AG10803 (cell line): Measurements from ENCODE around the gene PPP1CC.

Experiments used
- DNase-seq: peaks from one replicate; pipeline ENCODE4 v3.0.0; 2010; ENCODE audit warnings: low read depth
- H3K4me3 ChIP-seq: 2 replicates; pipeline ENCODE4 v1.5.1; 2011; ENCODE audit warnings: mild to moderate bottlenecking, low read length, control low read depth
- TF ChIP-seq, protein P1 (sequence below): conservative IDR thresholded peaks from 2 replicates; pipeline ENCODE4 v1.5.1; 2011; ENCODE audit warnings: mild to moderate bottlenecking, low read length, control low read depth, inconsistent platforms

Gene PPP1CC

DNA sequence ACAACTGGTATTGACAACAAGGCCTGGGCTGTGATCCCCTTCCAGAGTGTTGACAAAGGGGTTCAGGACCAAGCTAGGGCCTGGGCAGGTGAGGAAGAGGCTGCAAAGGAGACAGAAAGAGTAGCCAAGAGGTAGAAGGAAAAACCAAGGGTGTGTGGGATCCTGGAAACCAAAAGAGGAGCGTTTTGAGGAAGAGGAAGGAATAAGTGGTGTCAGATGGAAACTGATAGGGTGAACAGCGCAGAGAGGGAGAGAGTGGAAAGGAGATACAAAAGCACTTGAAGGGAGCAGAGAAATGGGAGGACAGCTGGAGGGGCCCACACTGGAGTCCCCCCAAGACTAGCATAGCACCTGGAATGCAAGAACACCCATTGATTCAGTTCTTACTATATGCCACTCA, 45.5 kb downstream of the PPP1CC start:
- DNase-seq: no peak
- TF ChIP-seq, protein P1, sequence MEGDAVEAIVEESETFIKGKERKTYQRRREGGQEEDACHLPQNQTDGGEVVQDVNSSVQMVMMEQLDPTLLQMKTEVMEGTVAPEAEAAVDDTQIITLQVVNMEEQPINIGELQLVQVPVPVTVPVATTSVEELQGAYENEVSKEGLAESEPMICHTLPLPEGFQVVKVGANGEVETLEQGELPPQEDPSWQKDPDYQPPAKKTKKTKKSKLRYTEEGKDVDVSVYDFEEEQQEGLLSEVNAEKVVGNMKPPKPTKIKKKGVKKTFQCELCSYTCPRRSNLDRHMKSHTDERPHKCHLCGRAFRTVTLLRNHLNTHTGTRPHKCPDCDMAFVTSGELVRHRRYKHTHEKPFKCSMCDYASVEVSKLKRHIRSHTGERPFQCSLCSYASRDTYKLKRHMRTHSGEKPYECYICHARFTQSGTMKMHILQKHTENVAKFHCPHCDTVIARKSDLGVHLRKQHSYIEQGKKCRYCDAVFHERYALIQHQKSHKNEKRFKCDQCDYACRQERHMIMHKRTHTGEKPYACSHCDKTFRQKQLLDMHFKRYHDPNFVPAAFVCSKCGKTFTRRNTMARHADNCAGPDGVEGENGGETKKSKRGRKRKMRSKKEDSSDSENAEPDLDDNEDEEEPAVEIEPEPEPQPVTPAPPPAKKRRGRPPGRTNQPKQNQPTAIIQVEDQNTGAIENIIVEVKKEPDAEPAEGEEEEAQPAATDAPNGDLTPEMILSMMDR: no peak
- H3K4me3 ChIP-seq: no peak overlapping the region

DNA sequence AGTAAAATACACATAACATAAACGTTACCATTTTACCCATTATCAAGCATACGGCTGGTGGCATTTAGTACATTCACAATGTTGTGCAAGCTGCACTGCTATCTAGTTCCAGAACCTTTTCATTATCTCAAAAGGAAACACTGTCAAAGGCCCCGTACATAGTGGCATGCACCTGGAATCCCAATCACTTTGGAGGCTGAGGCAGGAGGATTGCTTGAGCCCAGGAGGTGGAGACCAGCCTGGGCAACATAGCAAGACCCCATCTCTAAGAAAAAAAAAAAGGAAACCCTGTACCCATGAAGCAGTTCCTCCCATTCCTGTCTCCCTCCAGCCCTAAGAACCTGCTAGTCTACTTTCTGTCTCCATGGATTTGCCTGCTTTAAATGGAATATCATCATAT, 46.4 kb downstream of the PPP1CC start:
- H3K4me3 ChIP-seq: no peak overlapping the region
- no peak for DNase-seq
- TF ChIP-seq, protein P1: no peak

DNA sequence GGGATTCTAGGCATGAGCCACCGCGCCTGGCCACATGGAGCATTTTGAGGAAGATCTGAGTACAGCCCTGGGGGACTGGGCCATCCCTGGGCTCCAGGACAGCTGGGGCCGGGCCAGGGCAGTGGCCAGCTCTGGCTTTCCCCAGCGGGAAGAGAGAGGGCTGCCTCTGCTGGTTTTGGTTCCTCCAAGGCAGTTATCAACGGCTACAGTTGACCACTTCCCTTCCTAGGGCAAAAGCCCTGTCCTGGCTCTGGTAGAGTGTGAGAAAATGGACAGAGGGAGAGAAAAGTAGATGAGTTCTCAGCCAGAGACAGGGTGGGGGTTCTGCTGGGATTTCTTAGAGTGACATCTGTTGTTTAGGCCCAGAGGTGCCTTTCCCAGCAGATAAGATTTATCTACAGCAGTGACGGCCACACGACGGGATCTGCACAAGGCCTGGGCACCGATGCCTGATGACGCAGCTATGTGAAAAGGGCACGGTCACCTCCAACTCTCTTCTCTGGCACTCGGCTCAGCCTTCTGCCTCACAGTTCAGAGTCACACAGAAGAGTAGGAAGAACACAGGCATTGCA, 48.3 kb downstream of the PPP1CC start:
- TF ChIP-seq, protein P1: no peak
- no peak for DNase-seq
- H3K4me3 ChIP-seq: no peak overlapping the region

DNA sequence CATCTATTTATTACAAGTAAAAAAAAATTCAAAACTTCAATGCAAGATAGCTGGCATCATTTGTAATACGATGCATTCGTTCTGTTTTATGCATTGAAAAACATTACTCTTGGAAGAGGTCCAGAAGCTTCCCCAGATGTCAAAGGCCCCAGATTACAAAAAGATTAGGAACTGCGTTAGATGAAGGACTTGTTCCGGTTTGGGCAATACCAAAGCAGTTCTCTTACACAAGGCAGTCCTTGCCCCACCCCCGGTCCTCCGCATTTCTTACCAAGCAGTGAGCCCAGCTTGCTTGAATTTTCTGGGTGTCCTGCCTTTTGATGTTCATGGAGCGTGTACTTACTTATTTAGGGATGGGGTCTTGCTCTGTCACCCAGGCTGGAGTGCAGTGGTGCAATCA, 49.0 kb downstream of the PPP1CC start:
- TF ChIP-seq, protein P1: no peak
- DNase-seq: no peak
- H3K4me3 ChIP-seq: no peak overlapping the region

DNA sequence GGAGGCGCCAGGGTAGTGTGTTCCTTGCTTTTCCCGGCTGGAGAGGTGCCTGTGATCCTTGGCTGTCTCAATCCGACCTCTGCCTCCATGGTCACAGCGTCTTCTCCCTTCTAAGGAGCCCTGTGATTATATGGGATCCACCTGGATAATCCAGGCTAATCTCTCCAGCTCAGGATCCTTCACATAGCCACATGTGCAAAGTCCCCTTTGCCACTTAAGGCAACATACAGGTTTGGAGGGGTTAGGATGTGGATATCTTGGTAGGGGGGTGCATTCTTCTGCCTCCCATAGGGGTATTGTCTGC, 52.6 kb downstream of the PPP1CC start:
- DNase-seq: no peak
- no peak overlapping the region for H3K4me3 ChIP-seq
- TF ChIP-seq, protein P1: no peak

DNA sequence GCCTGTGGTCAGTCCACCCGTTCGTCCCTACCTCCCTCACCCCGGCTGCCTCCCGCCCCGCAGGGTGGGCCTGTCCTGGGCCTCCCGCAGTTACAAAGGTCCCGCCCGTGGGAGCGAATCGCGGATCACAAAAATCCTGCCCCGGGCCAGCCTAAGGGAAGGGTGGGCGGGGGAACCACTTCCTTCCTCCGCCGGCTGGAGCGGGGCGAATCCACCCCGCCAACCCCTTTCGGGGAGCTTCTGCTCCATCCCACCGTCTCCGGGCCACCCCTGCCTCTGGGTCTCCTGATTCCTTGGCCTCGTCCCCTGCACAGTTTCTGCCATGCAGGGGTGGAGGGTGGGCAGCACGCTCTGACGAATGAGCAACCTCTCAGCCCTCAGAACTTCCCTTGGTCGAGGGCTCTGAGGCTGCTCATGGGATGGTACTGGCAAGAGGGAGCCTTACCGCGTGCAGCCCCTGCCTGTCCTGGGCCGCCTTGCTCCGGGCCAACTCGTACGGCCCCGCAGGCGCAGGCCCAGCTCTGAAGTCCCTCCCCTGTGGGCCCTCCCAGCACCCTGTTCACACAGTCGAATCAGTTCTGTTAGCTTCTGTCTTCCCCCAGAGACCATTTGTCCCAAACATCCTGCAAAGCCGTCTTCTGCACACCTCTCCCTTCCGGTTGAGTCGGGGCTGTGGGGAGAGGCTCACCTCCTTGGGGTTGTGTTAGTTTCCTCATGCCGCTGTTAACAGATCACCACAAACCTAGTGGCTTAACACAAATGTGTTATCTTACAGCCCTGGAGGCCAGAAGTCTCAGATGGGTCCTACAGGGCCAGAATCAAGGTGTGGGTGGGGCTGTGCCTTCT, 53.2 kb downstream of the PPP1CC start:
- peak overlapping the region; percentile 58 for H3K4me3 ChIP-seq
- TF ChIP-seq, protein P1: no peak
- DNase-seq: peak; percentile 12

DNA sequence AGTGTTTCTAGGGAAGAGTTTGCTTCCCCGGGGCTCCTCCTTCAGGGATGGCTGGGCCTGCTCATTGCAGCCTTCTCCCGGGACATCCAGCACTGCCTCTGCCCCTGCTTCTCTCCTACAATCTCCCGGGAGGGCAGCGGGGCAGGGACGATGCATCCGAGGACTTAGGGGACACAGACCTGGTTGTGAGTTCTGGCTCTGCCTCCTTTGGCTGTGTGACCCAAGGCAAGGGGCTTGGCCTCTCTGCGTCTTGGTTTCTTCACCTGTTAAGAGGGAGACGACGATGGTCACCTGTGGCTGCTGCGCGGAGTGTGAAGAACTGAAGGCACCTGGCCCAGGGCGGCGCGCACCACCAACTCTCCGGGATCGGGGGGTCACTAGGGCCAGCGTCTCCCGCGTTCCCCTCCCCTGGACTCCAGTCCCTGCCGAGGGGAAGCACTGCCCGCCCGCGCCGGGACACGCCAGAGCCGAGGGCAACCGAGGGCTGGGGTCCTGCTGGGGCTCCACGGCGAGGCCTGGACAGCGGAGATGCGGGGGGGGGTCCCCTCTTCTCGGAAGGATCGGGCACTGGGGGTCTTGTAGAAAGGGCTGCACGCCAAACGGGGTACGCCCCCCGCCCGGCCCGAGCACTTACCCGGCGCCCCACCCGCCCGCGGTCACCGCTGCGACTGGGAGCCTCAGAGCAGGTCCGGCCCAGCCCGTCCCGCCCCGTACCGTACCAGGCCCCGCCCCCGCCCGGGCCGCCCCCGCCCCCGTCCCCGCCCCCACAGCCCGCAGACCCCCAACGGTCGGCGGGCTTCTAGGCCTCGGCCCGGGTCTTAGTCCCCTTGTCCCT, 54.0 kb downstream of the PPP1CC start, which contains the start of gene HVCN1:
Gene HVCN1, minus strand, starts transcription at position 670 of the 835 bp plus-strand sequence. CDS start 5,870 bp downstream, outside the sequence.
- DNase-seq: no peak
- H3K4me3 ChIP-seq: peak within 1 kb of the TSS; percentile 58
- TF ChIP-seq, protein P1: no peak
